ENCODE measurements around the gene RPS6KA2.

GRCh38 chr6:166567107-166567506, 59.9 kb downstream of the RPS6KA2 start:
- TF ChIP-seq, protein P1, sequence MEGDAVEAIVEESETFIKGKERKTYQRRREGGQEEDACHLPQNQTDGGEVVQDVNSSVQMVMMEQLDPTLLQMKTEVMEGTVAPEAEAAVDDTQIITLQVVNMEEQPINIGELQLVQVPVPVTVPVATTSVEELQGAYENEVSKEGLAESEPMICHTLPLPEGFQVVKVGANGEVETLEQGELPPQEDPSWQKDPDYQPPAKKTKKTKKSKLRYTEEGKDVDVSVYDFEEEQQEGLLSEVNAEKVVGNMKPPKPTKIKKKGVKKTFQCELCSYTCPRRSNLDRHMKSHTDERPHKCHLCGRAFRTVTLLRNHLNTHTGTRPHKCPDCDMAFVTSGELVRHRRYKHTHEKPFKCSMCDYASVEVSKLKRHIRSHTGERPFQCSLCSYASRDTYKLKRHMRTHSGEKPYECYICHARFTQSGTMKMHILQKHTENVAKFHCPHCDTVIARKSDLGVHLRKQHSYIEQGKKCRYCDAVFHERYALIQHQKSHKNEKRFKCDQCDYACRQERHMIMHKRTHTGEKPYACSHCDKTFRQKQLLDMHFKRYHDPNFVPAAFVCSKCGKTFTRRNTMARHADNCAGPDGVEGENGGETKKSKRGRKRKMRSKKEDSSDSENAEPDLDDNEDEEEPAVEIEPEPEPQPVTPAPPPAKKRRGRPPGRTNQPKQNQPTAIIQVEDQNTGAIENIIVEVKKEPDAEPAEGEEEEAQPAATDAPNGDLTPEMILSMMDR (IDR thresholded peaks at IDR 0.05), result no peak
- TF ChIP-seq REST (IDR thresholded peaks at IDR 0.05; ENCODE audit: insufficient read depth in 1 of 2, low read depth in 2 of 2, low read length in 1 of 2), result no peak
- no peak for TF ChIP-seq SIN3A (IDR thresholded peaks at IDR 0.05; ENCODE audit: borderline replicate concordance, insufficient read depth, low read depth, low read length)

Measured in Panc1 (cell line).